ENCODE measurements around the gene MED29. TPM values are rescaled to one million over a fixed set of nuclear protein-coding genes. Genes with fewer than 3 reads are reported as not detected.

MED29 gene
- total and polyA plus RNA-seq, 9 donors: 27.7 to 62.9 (median 55.0) TPM

- no peak for DNase-seq
- intact Hi-C loops (cut with DNase I): loop anchor here in 2 of 4 donors (5.0 to 10.0 kb wide), 2 partner anchors 135 to 572 kb away; partner anchors contain the start of gene EID2B (in 1 of the 2)
- no peak overlapping the region for H3K27ac ChIP-seq
- TF ChIP-seq EP300 (IDR thresholded peaks at IDR 0.05) (no peak), POLR2A (IDR thresholded peaks at IDR 0.05) (no peak)
- TF ChIP-seq, protein P1, sequence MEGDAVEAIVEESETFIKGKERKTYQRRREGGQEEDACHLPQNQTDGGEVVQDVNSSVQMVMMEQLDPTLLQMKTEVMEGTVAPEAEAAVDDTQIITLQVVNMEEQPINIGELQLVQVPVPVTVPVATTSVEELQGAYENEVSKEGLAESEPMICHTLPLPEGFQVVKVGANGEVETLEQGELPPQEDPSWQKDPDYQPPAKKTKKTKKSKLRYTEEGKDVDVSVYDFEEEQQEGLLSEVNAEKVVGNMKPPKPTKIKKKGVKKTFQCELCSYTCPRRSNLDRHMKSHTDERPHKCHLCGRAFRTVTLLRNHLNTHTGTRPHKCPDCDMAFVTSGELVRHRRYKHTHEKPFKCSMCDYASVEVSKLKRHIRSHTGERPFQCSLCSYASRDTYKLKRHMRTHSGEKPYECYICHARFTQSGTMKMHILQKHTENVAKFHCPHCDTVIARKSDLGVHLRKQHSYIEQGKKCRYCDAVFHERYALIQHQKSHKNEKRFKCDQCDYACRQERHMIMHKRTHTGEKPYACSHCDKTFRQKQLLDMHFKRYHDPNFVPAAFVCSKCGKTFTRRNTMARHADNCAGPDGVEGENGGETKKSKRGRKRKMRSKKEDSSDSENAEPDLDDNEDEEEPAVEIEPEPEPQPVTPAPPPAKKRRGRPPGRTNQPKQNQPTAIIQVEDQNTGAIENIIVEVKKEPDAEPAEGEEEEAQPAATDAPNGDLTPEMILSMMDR (IDR thresholded peaks at IDR 0.05): no peak
- 85 to 94% (median 88%) methylated on average over 4 of the region's 4 CpGs for WGBS, 3 donors
- no peaks in the 10 kb centered on the region for H3K9me3 ChIP-seq
- no peak overlapping the region for H3K4me3 ChIP-seq
- peaks cover 8% of the 10 kb centered on the region for H3K4me1 ChIP-seq (ENCODE audit: insufficient read depth)
- no peaks in the 10 kb centered on the region for H3K27me3 ChIP-seq
- H3K36me3 ChIP-seq: no peaks in the 10 kb centered on the region
These were observed 8.5 kb downstream of the MED29 start for GRCh38 chr19:39399668-39400050.

- 69 to 73% (median 71%) methylated on average over 4 of the region's 4 CpGs for WGBS, 3 donors
- Histone ChIP-seq H3K9me3 (no peaks in the 10 kb centered on the region), H3K4me1 (ENCODE audit: insufficient read depth) (peaks cover 8% of the 10 kb centered on the region), H3K36me3 (no peaks in the 10 kb centered on the region), H3K27me3 (no peaks in the 10 kb centered on the region), H3K4me3 (no peak overlapping the region), H3K27ac (no peak overlapping the region)
- intact Hi-C loops (cut with DNase I): loop anchor here in 1 of 4 donors (5.0 kb wide), 1 partner anchor 573 kb away; no protein-coding TSS in a partner anchor
- DNase-seq: no peak
- no peak for TF ChIP-seq EP300 (IDR thresholded peaks at IDR 0.05)
- no peak for TF ChIP-seq POLR2A (IDR thresholded peaks at IDR 0.05)
- TF ChIP-seq, protein P1 (IDR thresholded peaks at IDR 0.05): no peak
These were observed 8.9 kb downstream of the MED29 start for GRCh38 chr19:39400061-39400460.

DNA sequence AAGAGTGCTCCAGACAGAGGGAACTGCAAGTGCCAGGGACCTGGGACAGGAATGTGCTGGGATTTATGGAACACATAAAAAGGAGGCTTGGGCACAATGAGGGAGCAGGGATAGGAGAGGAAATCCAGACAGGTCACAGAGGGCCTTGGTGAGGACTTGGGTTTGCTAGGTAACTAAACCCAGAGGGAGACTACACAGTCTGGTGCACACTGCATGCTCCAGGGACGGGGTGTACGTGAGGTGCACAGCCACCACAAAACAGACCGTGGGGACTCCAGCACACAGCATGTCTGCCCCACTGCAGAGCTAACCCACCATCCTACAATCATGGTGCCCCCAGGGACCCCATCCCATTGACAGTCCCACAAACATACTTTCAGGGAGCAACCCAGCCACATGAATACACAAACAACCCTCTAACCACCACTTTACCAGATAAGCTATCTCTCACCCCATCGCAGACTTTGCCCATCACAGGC, 9.9 kb downstream of the MED29 start:
- no peak for DNase-seq
- 51 to 66% (median 57%) methylated on average over 4 of the region's 4 CpGs for WGBS, 3 donors
- Histone ChIP-seq H3K4me1 (ENCODE audit: insufficient read depth) (peaks cover 8% of the 10 kb centered on the region), H3K9me3 (no peaks in the 10 kb centered on the region), H3K4me3 (no peak overlapping the region), H3K27me3 (no peaks in the 10 kb centered on the region), H3K36me3 (no peaks in the 10 kb centered on the region), H3K27ac (peak overlapping the region in 1 of 2 donors; percentile 99)
- TF ChIP-seq POLR2A (IDR thresholded peaks at IDR 0.05) (no peak), EP300 (IDR thresholded peaks at IDR 0.05) (no peak)
- TF ChIP-seq, protein P1 (IDR thresholded peaks at IDR 0.05): no peak
- intact Hi-C loops (cut with DNase I): loop anchor here in 1 of 4 donors (5.0 kb wide), 1 partner anchor 574 kb away; no protein-coding TSS in a partner anchor

GRCh38 chr19:39401549-39402345, 10.6 kb downstream of the MED29 start:
- intact Hi-C loops (cut with DNase I): loop anchor here in 1 of 4 donors (5.0 kb wide), 1 partner anchor 574 kb away; no protein-coding TSS in a partner anchor
- peak in 4 of 5 donors; percentile 41 to 60 (median 52) for DNase-seq
- TF ChIP-seq POLR2A (IDR thresholded peaks at IDR 0.05) (no peak), EP300 (IDR thresholded peaks at IDR 0.05) (no peak)
- TF ChIP-seq, protein P1 (IDR thresholded peaks at IDR 0.05): no peak
- Histone ChIP-seq H3K4me1 (ENCODE audit: insufficient read depth) (peaks cover 8% of the 10 kb centered on the region), H3K4me3 (peak overlapping the region; percentile 21), H3K27me3 (no peaks in the 10 kb centered on the region), H3K36me3 (no peaks in the 10 kb centered on the region), H3K27ac (peak overlapping the region; percentile 96 to 99), H3K9me3 (no peaks in the 10 kb centered on the region)
- WGBS, 3 donors: 49 to 58% (median 57%) methylated on average over 24 to 25 of the region's 25 CpGs

Data from ovary (tissue), 9 donors.